Stromal cell of bone marrow (primary cell): Measurements from ENCODE around the gene KLC1.

Experiments
- DNase-seq: peaks from one replicate; pipeline ENCODE4 v3.0.0-alpha.2; 2012; ENCODE audit warnings: low read depth

KLC1 gene

GRCh38 chr14:103705118-103705503, 76.1 kb downstream of the KLC1 start:
- no peak for DNase-seq

- DNase-seq = no peak
Measured at GRCh38 chr14:103705504-103706284, 76.7 kb downstream of the KLC1 start.

GRCh38 chr14:103706551-103707328, 77.7 kb downstream of the KLC1 start:
- no peak for DNase-seq

- DNase-seq = no peak
Measured at GRCh38 chr14:103707329-103708263, 78.6 kb downstream of the KLC1 start.

GRCh38 chr14:103708750-103709187, 79.8 kb downstream of the KLC1 start:
- DNase-seq = no peak

GRCh38 chr14:103709814-103710213, 80.8 kb downstream of the KLC1 start:
- DNase-seq = no peak

GRCh38 chr14:103710771-103711377, 81.9 kb downstream of the KLC1 start:
- DNase-seq = no peak

GRCh38 chr14:103711516-103712431, 82.8 kb downstream of the KLC1 start:
- DNase-seq = no peak

- no peak for DNase-seq
Measured at GRCh38 chr14:103712633-103713247, 83.7 kb downstream of the KLC1 start.

GRCh38 chr14:103713304-103714062, 84.5 kb downstream of the KLC1 start:
- no peak for DNase-seq

- no peak for DNase-seq
Measured at GRCh38 chr14:103714063-103714724, 85.2 kb downstream of the KLC1 start.

GRCh38 chr14:103715052-103716000, 86.3 kb downstream of the KLC1 start, which contains the start of the genes XRCC3 and ZFYVE21:
Gene XRCC3 (minus strand): TSS chr14:103715451. CDS start chr14:103711087, 4,364 bp downstream.
Gene ZFYVE21 (plus strand): TSS chr14:103715810. CDS start chr14:103715842, 32 bp downstream.
- DNase-seq = peak; percentile 98

- DNase-seq = no peak
Measured at GRCh38 chr14:103716091-103716801, 87.2 kb downstream of the KLC1 start.

GRCh38 chr14:103716899-103717411, 87.9 kb downstream of the KLC1 start:
- DNase-seq = no peak

- DNase-seq = no peak
Measured at GRCh38 chr14:103718572-103718971, 89.6 kb downstream of the KLC1 start.

- no peak for DNase-seq
Measured at GRCh38 chr14:103719751-103720150, 90.7 kb downstream of the KLC1 start.
